Bronchial epithelial cell (primary cell): ENCODE measurements around the gene TBC1D22A. TPM values are rescaled to one million over a fixed set of nuclear protein-coding genes. Genes with fewer than 3 reads are reported as not detected.

Experiments
- DNase-seq: peaks from one replicate; pipeline ENCODE4 v3.0.0-alpha.2; 2010; ENCODE audit warnings: low read depth
- FAIRE-seq: peaks from 2 replicates; lab custom pipeline; 2011; peaks lifted over from hg19 to GRCh38; lab: Jason Lieb, UNC
- H3K27me3 ChIP-seq: 2 replicates; pipeline ENCODE4 v1.5.1; 2011; ENCODE audit warnings: low read length; ENCODE audit not compliant: control insufficient read depth, insufficient read depth
- H3K36me3 ChIP-seq: 2 replicates; pipeline ENCODE4 v1.5.1; 2011; ENCODE audit warnings: low read length; ENCODE audit not compliant: control insufficient read depth, insufficient read depth
- H3K4me3 ChIP-seq: 2 replicates; pipeline ENCODE4 v1.5.1; 2011; ENCODE audit warnings: mild to moderate bottlenecking, low read depth, low read length, control low read depth
- CTCF ChIP-seq: IDR thresholded peaks from 2 replicates; pipeline ENCODE4 v1.5.1; 2011; ENCODE audit warnings: mild to moderate bottlenecking, moderate library complexity, low read length, control low read depth, inconsistent platforms; ENCODE audit not compliant: insufficient read depth, severe bottlenecking
- total RNA-seq: library from RNA; depleted of rRNA; stranded (reverse); fragments of >200 nt; gene quantifications from 2 replicates; pipeline ENCODE4 v1.2.1, GENCODE V29; 2014

Gene TBC1D22A
- total RNA-seq, 1 donor from 2014 or later = 10.0 TPM

DNA sequence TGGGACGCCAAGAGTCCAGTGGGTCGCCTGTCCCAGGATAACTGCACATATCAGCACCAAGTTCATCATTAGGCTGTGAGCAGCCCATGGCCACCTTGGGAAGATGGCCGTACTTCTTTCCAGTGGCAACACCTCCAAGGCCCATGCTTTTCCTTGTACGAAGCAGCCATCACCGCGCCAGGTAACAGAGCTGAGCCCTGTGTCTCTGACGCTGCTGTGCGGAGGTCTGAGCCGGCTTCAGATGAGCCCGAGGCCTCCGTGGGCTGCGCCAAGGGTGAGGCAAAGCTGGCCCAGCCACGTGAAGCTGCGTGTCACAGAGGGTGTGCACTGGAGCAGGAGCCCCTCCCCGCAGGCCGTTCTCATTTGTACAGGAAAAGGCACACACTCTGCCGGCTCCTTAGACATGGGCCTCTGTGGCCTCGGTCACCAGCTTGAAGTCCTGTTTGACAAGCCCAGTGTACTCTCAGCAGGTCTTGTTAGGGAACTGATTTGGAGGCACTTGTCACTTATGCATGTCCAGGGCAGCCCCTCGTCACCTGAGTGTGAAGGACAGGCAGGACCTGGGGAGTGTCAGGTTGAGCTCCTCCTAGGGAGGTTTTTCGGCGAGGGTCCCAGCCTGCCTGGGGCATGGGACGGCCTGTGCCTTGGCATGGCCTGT is 401.5 kb downstream of the TBC1D22A start:
- FAIRE-seq = no peak
- no peak for TF ChIP-seq CTCF
- Histone ChIP-seq H3K36me3 (peaks cover 3% of the 10 kb centered on the region), H3K4me3 (no peak overlapping the region), H3K27me3 (no peaks in the 10 kb centered on the region)
- DNase-seq = no peak

- H3K27me3 ChIP-seq = no peaks in the 10 kb centered on the region
- peaks cover 3% of the 10 kb centered on the region for H3K36me3 ChIP-seq
- no peak for TF ChIP-seq CTCF
- DNase-seq (no peak), FAIRE-seq (no peak)
- H3K4me3 ChIP-seq = no peak overlapping the region
Measured at GRCh38 chr22:47164514-47165337, 402.3 kb downstream of the TBC1D22A start.

- FAIRE-seq (no peak), DNase-seq (no peak)
Measured at GRCh38 chr22:47165338-47166032, 403.0 kb downstream of the TBC1D22A start.

GRCh38 chr22:47166033-47166404 is 403.6 kb downstream of the TBC1D22A start:
- H3K27me3 ChIP-seq = no peaks in the 10 kb centered on the region
- H3K36me3 ChIP-seq = peaks cover 3% of the 10 kb centered on the region
- no peak for TF ChIP-seq CTCF
- no peak for DNase-seq
- FAIRE-seq = no peak
- no peak overlapping the region for H3K4me3 ChIP-seq

More at GRCh38 chr22:47165338-47166032, 403.0 kb downstream of the TBC1D22A start:
- peaks cover 3% of the 10 kb centered on the region for H3K36me3 ChIP-seq
- no peak overlapping the region for H3K4me3 ChIP-seq
- no peak for TF ChIP-seq CTCF
- no peaks in the 10 kb centered on the region for H3K27me3 ChIP-seq

GRCh38 chr22:47166446-47167016 is 404.1 kb downstream of the TBC1D22A start:
- TF ChIP-seq CTCF = no peak
- no peak overlapping the region for H3K4me3 ChIP-seq
- H3K27me3 ChIP-seq = no peaks in the 10 kb centered on the region
- DNase-seq (no peak), FAIRE-seq (no peak)
- peaks cover 3% of the 10 kb centered on the region for H3K36me3 ChIP-seq
